NCI-H748 (cell line): Measurements from ENCODE around the gene VMO1.

Experiments
- DNase-seq: peaks from one replicate; lab custom pipeline; 2025; ENCODE audit not compliant: unreplicated experiment; lab: John Stamatoyannopoulos, UW

VMO1 gene

GRCh38 chr17:4800462-4801196, 14.5 kb upstream of the VMO1 start:
- DNase-seq = no peak

- DNase-seq = peak; percentile 56
Observed at GRCh38 chr17:4796552-4796920, 10.4 kb upstream of the VMO1 start.

GRCh38 chr17:4795168-4795567, 9.0 kb upstream of the VMO1 start:
- no peak for DNase-seq

GRCh38 chr17:4790705-4791088, 4.5 kb upstream of the VMO1 start:
- no peak for DNase-seq

- DNase-seq = peak; percentile 88
Observed at GRCh38 chr17:4789951-4790704, 4.0 kb upstream of the VMO1 start.

- no peak for DNase-seq
Observed at GRCh38 chr17:4789701-4789950, 3.5 kb upstream of the VMO1 start.

- peak; percentile 62 for DNase-seq
Observed at GRCh38 chr17:4788807-4789700, 2.9 kb upstream of the VMO1 start, which contains the start of gene GLTPD2. Gene GLTPD2, plus strand, starts transcription at chr17:4788964. Its CDS starts 48 bp downstream, at chr17:4789012.

GRCh38 chr17:4788159-4788806, 2.1 kb upstream of the VMO1 start:
- no peak for DNase-seq

- DNase-seq = no peak
Observed at GRCh38 chr17:4786516-4786915, 352 bp upstream of the VMO1 start.

GRCh38 chr17:4785311-4786105, 656 bp downstream of the VMO1 start:
- no peak for DNase-seq

GRCh38 chr17:4782652-4783051, 3.5 kb downstream of the VMO1 start:
- DNase-seq = no peak

- DNase-seq = no peak
Observed at GRCh38 chr17:4780325-4780955, 5.7 kb downstream of the VMO1 start.

GRCh38 chr17:4777969-4778760, 8.0 kb downstream of the VMO1 start:
- no peak for DNase-seq

- peak; percentile 66 for DNase-seq
Observed at GRCh38 chr17:4772235-4772613, 13.9 kb downstream of the VMO1 start.

GRCh38 chr17:4771519-4772234, 14.5 kb downstream of the VMO1 start, which contains the start of gene TM4SF5:
Gene TM4SF5, plus strand, starts transcription at chr17:4771886. Its CDS starts 37 bp downstream, at chr17:4771923.
- DNase-seq = peak; percentile 34

- DNase-seq = no peak
Observed at GRCh38 chr17:4769628-4770027, 16.5 kb downstream of the VMO1 start.

GRCh38 chr17:4768298-4768697, 17.9 kb downstream of the VMO1 start:
- no peak for DNase-seq

- no peak for DNase-seq
Observed at GRCh38 chr17:4766723-4767122, 19.4 kb downstream of the VMO1 start.
